ENCODE measurements around the gene RFX2.

The RFX2 gene

GRCh38 chr19:5954293-5954692, 156.0 kb downstream of the RFX2 start:
- H3K4me3 ChIP-seq: peak overlapping the region; percentile 43

DNA sequence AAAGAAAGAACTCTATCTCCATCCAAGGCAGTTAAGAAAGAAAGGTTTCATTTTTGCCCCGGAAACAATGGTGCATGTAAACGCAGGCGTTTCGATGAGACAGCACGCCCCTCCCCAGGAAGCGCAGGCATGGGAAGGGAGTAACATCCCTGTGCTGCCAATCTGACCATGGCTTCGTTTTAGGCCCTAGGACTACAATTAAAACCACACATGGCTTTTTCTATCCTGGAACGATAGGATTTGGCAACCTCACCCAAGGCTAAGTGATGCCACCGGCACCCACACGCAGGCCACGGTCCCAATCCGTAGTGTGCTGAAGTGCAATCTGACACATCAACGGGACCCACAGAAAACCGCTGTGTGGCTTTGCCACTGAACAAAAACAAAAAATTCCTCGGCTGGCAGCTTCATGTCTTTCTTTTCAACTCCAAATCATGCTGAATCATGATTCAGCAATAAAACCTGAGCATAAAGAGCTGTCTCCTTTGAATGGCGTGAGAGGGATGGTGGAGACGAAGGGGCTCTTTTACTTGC, 156.6 kb downstream of the RFX2 start:
- peak overlapping the region; percentile 26 for H3K4me3 ChIP-seq
- DNase-seq (ENCODE audit: low spot score): no peak
- TF ChIP-seq, protein P1, sequence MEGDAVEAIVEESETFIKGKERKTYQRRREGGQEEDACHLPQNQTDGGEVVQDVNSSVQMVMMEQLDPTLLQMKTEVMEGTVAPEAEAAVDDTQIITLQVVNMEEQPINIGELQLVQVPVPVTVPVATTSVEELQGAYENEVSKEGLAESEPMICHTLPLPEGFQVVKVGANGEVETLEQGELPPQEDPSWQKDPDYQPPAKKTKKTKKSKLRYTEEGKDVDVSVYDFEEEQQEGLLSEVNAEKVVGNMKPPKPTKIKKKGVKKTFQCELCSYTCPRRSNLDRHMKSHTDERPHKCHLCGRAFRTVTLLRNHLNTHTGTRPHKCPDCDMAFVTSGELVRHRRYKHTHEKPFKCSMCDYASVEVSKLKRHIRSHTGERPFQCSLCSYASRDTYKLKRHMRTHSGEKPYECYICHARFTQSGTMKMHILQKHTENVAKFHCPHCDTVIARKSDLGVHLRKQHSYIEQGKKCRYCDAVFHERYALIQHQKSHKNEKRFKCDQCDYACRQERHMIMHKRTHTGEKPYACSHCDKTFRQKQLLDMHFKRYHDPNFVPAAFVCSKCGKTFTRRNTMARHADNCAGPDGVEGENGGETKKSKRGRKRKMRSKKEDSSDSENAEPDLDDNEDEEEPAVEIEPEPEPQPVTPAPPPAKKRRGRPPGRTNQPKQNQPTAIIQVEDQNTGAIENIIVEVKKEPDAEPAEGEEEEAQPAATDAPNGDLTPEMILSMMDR (IDR thresholded peaks at IDR 0.05): no peak
- H3K27ac ChIP-seq: peak overlapping the region; percentile 29 to 71

More at GRCh38 chr19:5954293-5954692, 156.0 kb downstream of the RFX2 start:
- H3K27ac ChIP-seq: peak overlapping the region; percentile 29 to 71
- DNase-seq (ENCODE audit: low spot score): no peak
- TF ChIP-seq, protein P1 (IDR thresholded peaks at IDR 0.05): no peak

DNA sequence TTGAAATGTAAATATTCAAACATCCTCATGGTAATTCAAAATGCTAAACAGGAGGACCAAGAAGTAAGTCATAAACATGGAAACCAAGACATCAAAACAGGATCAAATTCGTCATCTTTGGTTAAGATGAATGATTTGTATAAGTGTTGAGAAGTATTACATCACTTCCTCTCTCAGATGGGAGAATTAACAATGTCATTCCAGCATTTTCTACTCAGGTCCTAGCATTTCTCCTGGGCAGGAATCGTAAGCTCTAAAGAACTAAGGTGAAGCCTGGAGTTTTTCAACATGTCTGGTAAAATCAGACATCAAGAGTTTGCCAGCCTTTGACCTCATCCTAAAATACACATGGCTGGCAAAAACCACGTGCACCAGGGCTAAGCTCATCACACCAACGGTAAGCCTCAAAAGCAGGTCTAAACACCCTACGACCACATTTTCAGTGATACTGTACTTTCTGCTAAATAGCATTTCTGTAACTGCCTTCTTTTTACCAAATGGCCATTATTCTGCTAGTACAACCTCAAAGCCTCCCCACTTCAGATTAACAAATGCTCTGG, 157.2 kb downstream of the RFX2 start:
- no peak overlapping the region for H3K4me3 ChIP-seq
- H3K27ac ChIP-seq: no peak overlapping the region
- DNase-seq (ENCODE audit: low spot score): no peak
- TF ChIP-seq, protein P1 (IDR thresholded peaks at IDR 0.05): no peak

GRCh38 chr19:5952193-5953029, 157.9 kb downstream of the RFX2 start:
- peak overlapping the region in 1 of 2 donors; percentile 26 for H3K27ac ChIP-seq
- no peak for DNase-seq (ENCODE audit: low spot score)
- H3K4me3 ChIP-seq: no peak overlapping the region
- TF ChIP-seq, protein P1 (IDR thresholded peaks at IDR 0.05): no peak

DNA sequence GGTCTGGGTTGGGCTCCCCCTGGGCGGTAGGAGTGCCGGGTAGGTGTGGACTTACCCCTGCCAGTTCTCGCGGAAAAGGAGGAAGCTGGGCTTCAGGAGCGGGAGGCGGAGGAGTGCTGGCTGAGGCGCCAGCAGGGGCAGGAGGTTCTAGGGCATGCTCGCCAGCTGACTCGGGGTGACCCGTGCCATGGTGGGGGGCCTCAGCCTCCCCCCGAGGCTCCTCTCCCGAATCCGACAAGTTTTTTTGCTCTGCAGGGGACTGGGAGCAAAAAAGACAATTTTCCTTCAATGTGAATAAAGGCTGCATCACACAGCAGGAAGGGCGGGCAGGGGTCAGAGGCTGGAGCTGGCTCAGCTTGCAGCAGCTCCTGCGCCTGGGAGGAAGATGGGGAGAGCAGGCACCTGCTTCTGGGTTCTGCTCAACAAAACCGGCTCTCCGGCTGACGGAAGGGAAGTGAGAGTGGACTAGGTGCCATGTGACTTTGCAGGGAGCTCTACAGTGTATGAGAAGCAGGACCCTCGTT, 158.9 kb downstream of the RFX2 start:
- TF ChIP-seq, protein P1 (IDR thresholded peaks at IDR 0.05): no peak
- Histone ChIP-seq H3K27ac (peak overlapping the region in 1 of 2 donors; percentile 13), H3K4me3 (peak overlapping the region; percentile 13)
- no peak for DNase-seq (ENCODE audit: low spot score)

DNA sequence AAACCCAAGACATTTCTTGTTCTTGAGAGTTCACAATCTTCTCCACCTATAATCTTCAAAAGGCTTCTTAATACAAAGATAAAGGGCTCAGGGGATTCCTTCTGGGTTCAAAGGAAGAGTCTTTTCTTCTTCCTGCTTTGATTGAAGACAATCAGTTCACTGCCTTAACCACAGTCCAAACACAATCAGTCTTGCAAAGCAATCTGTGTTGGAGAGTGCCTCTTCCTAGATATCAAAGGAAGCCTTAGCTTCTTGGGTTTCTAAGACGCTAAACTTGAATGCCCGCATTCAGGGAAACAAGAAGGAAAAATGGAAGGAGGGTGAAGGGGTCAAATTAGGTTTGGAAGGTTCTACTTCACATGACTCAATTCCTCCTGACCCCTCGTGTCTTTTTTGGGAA, 159.6 kb downstream of the RFX2 start:
- DNase-seq (ENCODE audit: low spot score): no peak
- TF ChIP-seq, protein P1 (IDR thresholded peaks at IDR 0.05): no peak
- Histone ChIP-seq H3K27ac (no peak overlapping the region), H3K4me3 (no peak overlapping the region)
